H1 (cell line): ENCODE data around the gene HDAC8. TPM values are rescaled to one million over a fixed set of nuclear protein-coding genes. Genes with fewer than 3 reads are reported as not detected.

Experiments used
- ASH2L ChIP-seq: fragments of 200-600, 300-600 bp; sonication (generic); IDR thresholded peaks from one replicate; pipeline ENCODE4 v1.7.1; 2017; ENCODE audit warnings: low read length
- BRCA1 ChIP-seq: IDR thresholded peaks from 2 replicates; pipeline ENCODE4 v1.6.1; 2012; ENCODE audit warnings: low read depth, low read length, improper control_type of control experiment
- CBX5 ChIP-seq: fragments of 300-800, 300-1000 bp; sonication (generic); IDR thresholded peaks from 2 replicates; pipeline ENCODE4 v1.7.1; 2016; ENCODE audit warnings: antibody characterized with exemption, low read length, low read depth
- GTF2F1 ChIP-seq: IDR thresholded peaks from 2 replicates; pipeline ENCODE4 v1.6.1; 2012; ENCODE audit warnings: low read depth, low read length, improper control_type of control experiment, borderline replicate concordance
- polyA plus RNA-seq, 7 experiments: library from polyadenylated mRNA; depleted of rRNA in 3 of 7; stranded (reverse) in 5 of 7; unstranded in 2 of 7; fragments of >200 nt in 5 of 7; fragments of 200-250 nt in 2 of 7; gene quantifications; 1 replicate in 5 of 7; 2 replicates in 1 of 7; 4 replicates in 1 of 7; pipeline versions ENCODE4 v1.2.1 to v1.2.3, GENCODE V29; 2011 to 2013; ENCODE audit warnings: missing spikeins in 2 of 7, mixed read lengths in 2 of 7
- total RNA-seq: library from RNA; stranded (reverse); fragmentation: NEBNext Ultra II Directional; extraction: Animal tissue kit (Norgen Biotek cat#: 25700); gene quantifications from 2 replicates; pipeline ENCODE4 v1.2.1, GENCODE V29; 2021
- TF ChIP-seq, protein P1 (sequence below): fragments of 300-600 bp; sonication (generic); IDR thresholded peaks from 2 replicates; pipeline ENCODE4 v1.7.1; 2012; ENCODE audit warnings: low read length, moderate library complexity, mild to moderate bottlenecking, inconsistent platforms; ENCODE audit not compliant: insufficient replicate concordance
- TF ChIP-seq, protein P2 (sequence below): IDR thresholded peaks from 2 replicates; pipeline ENCODE4 v1.6.1; 2011; ENCODE audit warnings: low read length, improper control_type of control experiment

HDAC8 gene
- total and polyA plus RNA-seq, 2 of the 8 experiments (the other 6 are each of a cell fraction or from before 2014, with no cell fraction given) = 9.7 to 20.3 TPM

DNA sequence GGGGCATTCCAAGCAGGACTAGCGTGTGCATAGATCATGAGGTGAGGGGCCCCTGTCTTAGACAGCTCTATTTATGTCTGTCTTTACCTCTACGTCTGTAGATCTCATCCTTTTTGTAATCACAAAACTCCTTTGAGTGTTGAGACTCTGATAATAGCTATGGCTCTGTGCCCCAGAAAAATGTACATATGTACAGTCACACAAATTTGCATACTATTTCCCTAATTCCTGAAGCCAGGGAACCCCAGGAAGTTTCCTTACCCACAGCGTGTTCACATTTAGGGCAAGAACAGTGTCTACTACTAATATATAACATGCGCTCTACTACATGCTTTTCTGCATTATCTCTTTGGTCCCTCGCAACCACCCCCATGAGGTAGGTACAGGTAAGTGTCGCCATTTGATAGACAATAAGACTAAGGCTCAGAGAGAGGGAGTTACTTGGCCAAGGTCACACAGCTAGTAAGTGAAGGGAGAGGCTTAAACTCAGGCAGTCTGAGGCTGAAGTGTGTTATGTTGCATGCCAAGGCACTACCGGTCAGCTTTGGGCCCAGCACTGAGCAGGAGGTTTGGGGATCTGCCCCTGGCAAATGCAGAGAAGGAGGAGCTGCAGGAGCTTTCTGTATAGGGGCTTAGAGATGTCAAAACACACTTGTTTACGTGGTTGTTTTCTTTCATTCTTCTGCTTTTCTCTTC lies 245.9 kb downstream of the HDAC8 start (continued):
- TF ChIP-seq, protein P1, sequence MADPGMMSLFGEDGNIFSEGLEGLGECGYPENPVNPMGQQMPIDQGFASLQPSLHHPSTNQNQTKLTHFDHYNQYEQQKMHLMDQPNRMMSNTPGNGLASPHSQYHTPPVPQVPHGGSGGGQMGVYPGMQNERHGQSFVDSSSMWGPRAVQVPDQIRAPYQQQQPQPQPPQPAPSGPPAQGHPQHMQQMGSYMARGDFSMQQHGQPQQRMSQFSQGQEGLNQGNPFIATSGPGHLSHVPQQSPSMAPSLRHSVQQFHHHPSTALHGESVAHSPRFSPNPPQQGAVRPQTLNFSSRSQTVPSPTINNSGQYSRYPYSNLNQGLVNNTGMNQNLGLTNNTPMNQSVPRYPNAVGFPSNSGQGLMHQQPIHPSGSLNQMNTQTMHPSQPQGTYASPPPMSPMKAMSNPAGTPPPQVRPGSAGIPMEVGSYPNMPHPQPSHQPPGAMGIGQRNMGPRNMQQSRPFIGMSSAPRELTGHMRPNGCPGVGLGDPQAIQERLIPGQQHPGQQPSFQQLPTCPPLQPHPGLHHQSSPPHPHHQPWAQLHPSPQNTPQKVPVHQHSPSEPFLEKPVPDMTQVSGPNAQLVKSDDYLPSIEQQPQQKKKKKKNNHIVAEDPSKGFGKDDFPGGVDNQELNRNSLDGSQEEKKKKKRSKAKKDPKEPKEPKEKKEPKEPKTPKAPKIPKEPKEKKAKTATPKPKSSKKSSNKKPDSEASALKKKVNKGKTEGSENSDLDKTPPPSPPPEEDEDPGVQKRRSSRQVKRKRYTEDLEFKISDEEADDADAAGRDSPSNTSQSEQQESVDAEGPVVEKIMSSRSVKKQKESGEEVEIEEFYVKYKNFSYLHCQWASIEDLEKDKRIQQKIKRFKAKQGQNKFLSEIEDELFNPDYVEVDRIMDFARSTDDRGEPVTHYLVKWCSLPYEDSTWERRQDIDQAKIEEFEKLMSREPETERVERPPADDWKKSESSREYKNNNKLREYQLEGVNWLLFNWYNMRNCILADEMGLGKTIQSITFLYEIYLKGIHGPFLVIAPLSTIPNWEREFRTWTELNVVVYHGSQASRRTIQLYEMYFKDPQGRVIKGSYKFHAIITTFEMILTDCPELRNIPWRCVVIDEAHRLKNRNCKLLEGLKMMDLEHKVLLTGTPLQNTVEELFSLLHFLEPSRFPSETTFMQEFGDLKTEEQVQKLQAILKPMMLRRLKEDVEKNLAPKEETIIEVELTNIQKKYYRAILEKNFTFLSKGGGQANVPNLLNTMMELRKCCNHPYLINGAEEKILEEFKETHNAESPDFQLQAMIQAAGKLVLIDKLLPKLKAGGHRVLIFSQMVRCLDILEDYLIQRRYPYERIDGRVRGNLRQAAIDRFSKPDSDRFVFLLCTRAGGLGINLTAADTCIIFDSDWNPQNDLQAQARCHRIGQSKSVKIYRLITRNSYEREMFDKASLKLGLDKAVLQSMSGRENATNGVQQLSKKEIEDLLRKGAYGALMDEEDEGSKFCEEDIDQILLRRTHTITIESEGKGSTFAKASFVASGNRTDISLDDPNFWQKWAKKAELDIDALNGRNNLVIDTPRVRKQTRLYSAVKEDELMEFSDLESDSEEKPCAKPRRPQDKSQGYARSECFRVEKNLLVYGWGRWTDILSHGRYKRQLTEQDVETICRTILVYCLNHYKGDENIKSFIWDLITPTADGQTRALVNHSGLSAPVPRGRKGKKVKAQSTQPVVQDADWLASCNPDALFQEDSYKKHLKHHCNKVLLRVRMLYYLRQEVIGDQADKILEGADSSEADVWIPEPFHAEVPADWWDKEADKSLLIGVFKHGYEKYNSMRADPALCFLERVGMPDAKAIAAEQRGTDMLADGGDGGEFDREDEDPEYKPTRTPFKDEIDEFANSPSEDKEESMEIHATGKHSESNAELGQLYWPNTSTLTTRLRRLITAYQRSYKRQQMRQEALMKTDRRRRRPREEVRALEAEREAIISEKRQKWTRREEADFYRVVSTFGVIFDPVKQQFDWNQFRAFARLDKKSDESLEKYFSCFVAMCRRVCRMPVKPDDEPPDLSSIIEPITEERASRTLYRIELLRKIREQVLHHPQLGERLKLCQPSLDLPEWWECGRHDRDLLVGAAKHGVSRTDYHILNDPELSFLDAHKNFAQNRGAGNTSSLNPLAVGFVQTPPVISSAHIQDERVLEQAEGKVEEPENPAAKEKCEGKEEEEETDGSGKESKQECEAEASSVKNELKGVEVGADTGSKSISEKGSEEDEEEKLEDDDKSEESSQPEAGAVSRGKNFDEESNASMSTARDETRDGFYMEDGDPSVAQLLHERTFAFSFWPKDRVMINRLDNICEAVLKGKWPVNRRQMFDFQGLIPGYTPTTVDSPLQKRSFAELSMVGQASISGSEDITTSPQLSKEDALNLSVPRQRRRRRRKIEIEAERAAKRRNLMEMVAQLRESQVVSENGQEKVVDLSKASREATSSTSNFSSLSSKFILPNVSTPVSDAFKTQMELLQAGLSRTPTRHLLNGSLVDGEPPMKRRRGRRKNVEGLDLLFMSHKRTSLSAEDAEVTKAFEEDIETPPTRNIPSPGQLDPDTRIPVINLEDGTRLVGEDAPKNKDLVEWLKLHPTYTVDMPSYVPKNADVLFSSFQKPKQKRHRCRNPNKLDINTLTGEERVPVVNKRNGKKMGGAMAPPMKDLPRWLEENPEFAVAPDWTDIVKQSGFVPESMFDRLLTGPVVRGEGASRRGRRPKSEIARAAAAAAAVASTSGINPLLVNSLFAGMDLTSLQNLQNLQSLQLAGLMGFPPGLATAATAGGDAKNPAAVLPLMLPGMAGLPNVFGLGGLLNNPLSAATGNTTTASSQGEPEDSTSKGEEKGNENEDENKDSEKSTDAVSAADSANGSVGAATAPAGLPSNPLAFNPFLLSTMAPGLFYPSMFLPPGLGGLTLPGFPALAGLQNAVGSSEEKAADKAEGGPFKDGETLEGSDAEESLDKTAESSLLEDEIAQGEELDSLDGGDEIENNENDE = no peak
- no peak for TF ChIP-seq ASH2L
- TF ChIP-seq, protein P2, sequence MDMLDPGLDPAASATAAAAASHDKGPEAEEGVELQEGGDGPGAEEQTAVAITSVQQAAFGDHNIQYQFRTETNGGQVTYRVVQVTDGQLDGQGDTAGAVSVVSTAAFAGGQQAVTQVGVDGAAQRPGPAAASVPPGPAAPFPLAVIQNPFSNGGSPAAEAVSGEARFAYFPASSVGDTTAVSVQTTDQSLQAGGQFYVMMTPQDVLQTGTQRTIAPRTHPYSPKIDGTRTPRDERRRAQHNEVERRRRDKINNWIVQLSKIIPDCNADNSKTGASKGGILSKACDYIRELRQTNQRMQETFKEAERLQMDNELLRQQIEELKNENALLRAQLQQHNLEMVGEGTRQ = no peak
- TF ChIP-seq GTF2F1 = no peak
- no peak for TF ChIP-seq BRCA1
- no peak for TF ChIP-seq CBX5
